Kidney (tissue), 14 donors: ENCODE data around the gene PPP2CA. TPM values are rescaled to one million over a fixed set of nuclear protein-coding genes. Genes with fewer than 3 reads are reported as not detected.

ENCODE experiments used
- DNase-seq, 5 donors: peaks; one replicate each; pipeline ENCODE4 v3.0.0-alpha.2; 2013 to 2020
- FAIRE-seq: peaks from 2 replicates; lab custom pipeline; 2012; peaks lifted over from hg19 to GRCh38; lab: Jason Lieb, UNC
- H3K27ac ChIP-seq, 2 donors: one replicate each; pipeline ENCODE4 v1.7.0; 2013; ENCODE audit warnings: low read depth in 2 of 2, low read length in 2 of 2, inconsistent platforms in 1 of 2
- H3K27me3 ChIP-seq: one replicate; pipeline ENCODE4 v1.7.1; 2013; ENCODE audit warnings: low read length, inconsistent platforms; ENCODE audit not compliant: control insufficient read depth, insufficient read depth
- H3K36me3 ChIP-seq, 3 donors: one replicate each; pipeline versions ENCODE4 v1.7.0 to v1.7.1; 2013; ENCODE audit warnings: low read length in 3 of 3, control low read depth in 1 of 3, inconsistent platforms in 1 of 3; ENCODE audit not compliant: insufficient read depth in 3 of 3, control insufficient read depth in 2 of 3
- H3K4me1 ChIP-seq, 3 donors: one replicate each; pipeline versions ENCODE4 v1.7.0 to v1.7.1; 2013; ENCODE audit warnings: low read length in 3 of 3, inconsistent platforms in 1 of 3, low read depth in 1 of 3; ENCODE audit not compliant: control insufficient read depth in 2 of 3, insufficient read depth in 2 of 3
- H3K4me3 ChIP-seq, 3 donors: one replicate each; pipeline versions ENCODE4 v1.7.0 to v1.8.1; 2013; ENCODE audit warnings: low read length in 3 of 3, control low read depth in 1 of 3, inconsistent platforms in 1 of 3
- H3K9ac ChIP-seq, 3 donors: one replicate each; pipeline versions ENCODE4 v1.7.0 to v1.7.1; 2013; ENCODE audit warnings: low read length in 3 of 3, control low read depth in 1 of 3, inconsistent platforms in 1 of 3
- H3K9me3 ChIP-seq, 3 donors: one replicate each; pipeline versions ENCODE4 v1.7.0 to v1.7.1; 2013; ENCODE audit warnings: low read length in 3 of 3, control low read depth in 1 of 3, inconsistent platforms in 1 of 3; ENCODE audit not compliant: control insufficient read depth in 2 of 3, insufficient read depth in 1 of 3
- CTCF ChIP-seq: IDR thresholded peaks from 3 replicates; pipeline ENCODE4 v1.5.1; 2012; ENCODE audit warnings: mild to moderate bottlenecking, moderate library complexity, borderline replicate concordance; ENCODE audit not compliant: insufficient read depth; ENCODE audit errors: extremely low read depth
- intact Hi-C: fragments of 100-400 bp; cut with DNase I; formaldehyde crosslinking; loops from one replicate; pipeline ENCODE4 v1.11.1; 2022
- polyA plus RNA-seq: library from polyadenylated mRNA; stranded (reverse); fragments of 350-450 nt; fragmentation: Illumina TruSeq; extraction: RNeasy Lipid Tissue Mini Kit (QIAGEN cat#74804); gene quantifications from one replicate; pipeline ENCODE4 v1.2.3, GENCODE V29; 2014; ENCODE audit warnings: low read depth, low replicate concordance; ENCODE audit not compliant: insufficient read depth
- total RNA-seq: library from RNA; stranded (reverse); fragmentation: NEBNext Ultra II Directional; extraction: Animal tissue kit (Norgen Biotek cat#: 25700); gene quantifications from one replicate; pipeline ENCODE4 v1.2.1, GENCODE V29; 2021
- donor health status: control.
- donor health status: control.
- donor health status: control.
- donor health status: control.
- donor health status: control.
- donor health status: DM: yes; HTN: yes; CAD: no.
- donor health status: Normal renal cell carcinoma (clear cell type).

Gene PPP2CA
- total and polyA plus RNA-seq, 2 donors from 2014 or later: 94.8 to 121 TPM

- H3K4me3 ChIP-seq: no peak overlapping the region
- FAIRE-seq: no peak
- TF ChIP-seq CTCF: no peak
- H3K4me1 ChIP-seq: peaks cover 0 to 4% (median 0%) of the 10 kb centered on the region in 3 donors
- no peaks in the 10 kb centered on the region for H3K9me3 ChIP-seq
- no peak overlapping the region for H3K9ac ChIP-seq
- no peaks in the 10 kb centered on the region for H3K27me3 ChIP-seq
- H3K27ac ChIP-seq: no peak overlapping the region
- no peaks in the 10 kb centered on the region for H3K36me3 ChIP-seq
- peak in 2 of 5 donors; percentile 43 to 47 for DNase-seq
- intact Hi-C loops: no loop called here
Measured at GRCh38 chr5:134249469-134250379, 23.9 kb upstream of the PPP2CA start.

- no peaks in the 10 kb centered on the region for H3K27me3 ChIP-seq
- H3K9ac ChIP-seq: no peak overlapping the region
- no peak overlapping the region for H3K27ac ChIP-seq
- no peak overlapping the region for H3K4me3 ChIP-seq
- H3K36me3 ChIP-seq: no peaks in the 10 kb centered on the region
- DNase-seq (no peak), FAIRE-seq (no peak)
- H3K9me3 ChIP-seq: no peaks in the 10 kb centered on the region
- peaks cover 0 to 4% (median 0%) of the 10 kb centered on the region in 3 donors for H3K4me1 ChIP-seq
- intact Hi-C loops: no loop called here
- TF ChIP-seq CTCF: no peak
Measured at GRCh38 chr5:134248256-134248655, 22.4 kb upstream of the PPP2CA start.

GRCh38 chr5:134247428-134248224 is 21.8 kb upstream of the PPP2CA start:
- Histone ChIP-seq H3K9me3 (no peaks in the 10 kb centered on the region), H3K4me3 (no peak overlapping the region), H3K27me3 (no peaks in the 10 kb centered on the region), H3K27ac (no peak overlapping the region), H3K4me1 (peaks cover 0 to 4% (median 0%) of the 10 kb centered on the region in 3 donors), H3K36me3 (no peaks in the 10 kb centered on the region), H3K9ac (no peak overlapping the region)
- no peak for TF ChIP-seq CTCF
- intact Hi-C loops: no loop called here
- DNase-seq (no peak), FAIRE-seq (no peak)
